ENCODE data around the gene SERPINE1.
"Not testable (repeated sequence)": the region's sequence is repeated elsewhere in the genome, so short reads cannot be mapped to it uniquely, and the experiment has no call there.

The SERPINE1 gene

GRCh38 chr7:101126651-101127459 lies at the start of gene SERPINE1:
Gene SERPINE1 (plus strand): TSS chr7:101127104. CDS start chr7:101128394, 1,290 bp downstream.
- peak; percentile 59 for DNase-seq

- peak; percentile 89 for DNase-seq
These were observed 49.4 kb upstream of the SERPINE1 start for GRCh38 chr7:101077303-101078086.

GRCh38 chr7:101081432-101081831 lies 45.5 kb upstream of the SERPINE1 start:
- DNase-seq: no peak

GRCh38 chr7:101084865-101085161 lies 42.1 kb upstream of the SERPINE1 start:
- DNase-seq: no peak

GRCh38 chr7:101085162-101085964 lies 41.5 kb upstream of the SERPINE1 start, which contains the start of gene TRIM56:
Gene TRIM56 (plus strand): TSS chr7:101085481. CDS start chr7:101087313, 1,832 bp downstream.
- DNase-seq: peak; percentile 88

- no peak for DNase-seq
These were observed 39.4 kb upstream of the SERPINE1 start for GRCh38 chr7:101087334-101088068.

- no peak for DNase-seq
These were observed 38.9 kb upstream of the SERPINE1 start for GRCh38 chr7:101088069-101088425.

- no peak for DNase-seq
These were observed 37.9 kb upstream of the SERPINE1 start for GRCh38 chr7:101088858-101089529.

- no peak for DNase-seq
These were observed 37.0 kb upstream of the SERPINE1 start for GRCh38 chr7:101089876-101090275.

GRCh38 chr7:101092266-101092905 lies 34.5 kb upstream of the SERPINE1 start:
- not testable (repeated sequence) for DNase-seq

GRCh38 chr7:101093906-101094305 lies 33.0 kb upstream of the SERPINE1 start:
- no peak for DNase-seq

GRCh38 chr7:101094376-101094775 lies 32.5 kb upstream of the SERPINE1 start:
- no peak for DNase-seq

GRCh38 chr7:101094791-101095375 lies 32.0 kb upstream of the SERPINE1 start:
- DNase-seq: peak; percentile 56

- no peak for DNase-seq
These were observed 30.5 kb upstream of the SERPINE1 start for GRCh38 chr7:101096331-101096956.

GRCh38 chr7:101096957-101097347 lies 30.0 kb upstream of the SERPINE1 start:
- DNase-seq: no peak

- no peak for DNase-seq
These were observed 29.3 kb upstream of the SERPINE1 start for GRCh38 chr7:101097561-101097960.

- DNase-seq: peak; percentile 87
These were observed 26.7 kb upstream of the SERPINE1 start for GRCh38 chr7:101099969-101100781.

GRCh38 chr7:101100858-101101847 lies 25.8 kb upstream of the SERPINE1 start:
- DNase-seq: no peak

All from activated CD4-positive, alpha-beta T cell treated with anti-CD3 and anti-CD28 coated beads, Interleukin-2, Interleukin-6, amounts not matched to agents 100 ng/mL and 50 ng/mL, durations not matched to agents 16 hours and 8 hours (primary cell).